ENCODE data around the gene ARSG. TPM values are rescaled to one million over a fixed set of nuclear protein-coding genes. Genes with fewer than 3 reads are reported as not detected.
A peak's percentile ranks its signal among the peaks of the same experiment; 100 is the strongest.

ARSG gene
- total and polyA plus RNA-seq, 2 of the 8 experiments (the other 6 are each of a cell fraction or from before 2014, with no cell fraction given) = 3.3 to 4.0 TPM

- no peaks in the 10 kb centered on the region for H3K79me1 ChIP-seq (ENCODE audit: low read depth, low read length)
- ChIA-PET CTCF (ENCODE audit: partially characterized antibody) (interaction anchor here (0.9 to 3.5 kb wide), 5 partner anchors 14 to 142 kb away, joined by 3 to 17 read pairs (median 11); no protein-coding TSS in a partner anchor), POLR2A (ENCODE audit: partially characterized antibody) (interaction anchor here (0.7 to 3.6 kb wide), 3 partner anchors 9 to 150 kb away, joined by 3 to 18 read pairs (median 5); no protein-coding TSS in a partner anchor)
- peaks cover 12 to 20% (median 17%) of the 10 kb centered on the region in 4 experiments; a peak in 6 of 7 replicates for H3K4me1 ChIP-seq (replicated peaks in 1 of 4; ENCODE audit: control insufficient read depth in 3 of 4, insufficient read depth in 4 of 4, low read length in 3 of 4)
- H2BK120ac ChIP-seq (replicated peaks; ENCODE audit: low read depth, low read length) = no peak overlapping the region
- no peaks in the 10 kb centered on the region for H3K79me2 ChIP-seq (ENCODE audit: control insufficient read depth in 1 of 2, insufficient read depth in 2 of 2, low read length in 2 of 2)
- H2BK15ac ChIP-seq (ENCODE audit: low read length) = no peak overlapping the region
- H2BK12ac ChIP-seq (ENCODE audit: low read depth, low read length) = no peak overlapping the region
- no peak overlapping the region for H4K91ac ChIP-seq (replicated peaks; ENCODE audit: insufficient read length, low read length)
- H3K23ac ChIP-seq (ENCODE audit: insufficient read length) = no peak overlapping the region
- H3K4ac ChIP-seq (replicated peaks; ENCODE audit: insufficient read length, low read depth, low read length) = no peak overlapping the region
- H2BK20ac ChIP-seq (ENCODE audit: low read length) = no peak overlapping the region
- H3K4me3 ChIP-seq (ENCODE audit: extremely low read depth in 1 of 4, insufficient read depth in 2 of 4, low read depth in 3 of 4, low read length in 4 of 4) = no peak overlapping the region
- no peak overlapping the region for H2BK5ac ChIP-seq (ENCODE audit: low read depth, low read length)
- no peak overlapping the region for H4K5ac ChIP-seq (ENCODE audit: insufficient read length, low read depth, low read length)
- H2AFZ ChIP-seq (ENCODE audit: low read length) = no peak overlapping the region
- WGBS, 2 experiments (ENCODE audit: extremely low coverage in 1 of 2, insufficient coverage in 1 of 2, insufficient read length in 1 of 2, insufficient replicate concordance in 2 of 2, low coverage in 1 of 2, low lambda C conversion rate in 2 of 2, missing lambda C conversion rate in 1 of 2) = 65% methylated on average over 7 of the region's 7 CpGs; no CpG with 5 or more reads in 1 of the 2 experiments
- peak overlapping the region; percentile 68 to 83; a peak in 3 of 4 replicates for H3K4me2 ChIP-seq (ENCODE audit: insufficient read depth in 1 of 2, low read depth in 2 of 2, low read length in 2 of 2)
- peaks cover 8 to 25% (median 24%) of the 10 kb centered on the region in 4 experiments for H3K27me3 ChIP-seq (replicated peaks in 1 of 4; ENCODE audit: control insufficient read depth in 3 of 4, extremely low read depth in 1 of 4, insufficient read depth in 3 of 4, low read length in 3 of 4)
- DNase-seq (ENCODE audit: low read depth in 1 of 2, low spot score in 2 of 2) = no peak
- H4K8ac ChIP-seq (ENCODE audit: extremely low read depth, insufficient read depth, low read length) = no peak overlapping the region
- TF ChIP-seq TAF7 (optimal IDR thresholded peaks at IDR 0.05; ENCODE audit: borderline replicate concordance, low read depth, low read length) (no peak), POLR2A (IDR thresholded peaks at IDR 0.05; ENCODE audit: control extremely low read depth in 1 of 2, low read depth in 2 of 2, low read length in 2 of 2) (no peak), NRF1 (IDR thresholded peaks at IDR 0.05; ENCODE audit: low read depth, low read length) (no peak), RXRA (IDR thresholded peaks at IDR 0.05; ENCODE audit: insufficient read depth, low read depth, low read length) (no peak), USF2 (IDR thresholded peaks at IDR 0.05; ENCODE audit: low read length) (no peak), SP4 (IDR thresholded peaks at IDR 0.05; ENCODE audit: low read length) (no peak), TEAD4 (IDR thresholded peaks at IDR 0.05; ENCODE audit: low read depth, low read length) (no peak), KDM4A (IDR thresholded peaks at IDR 0.05; ENCODE audit: low read depth, low read length, severe bottlenecking) (no peak), TAF1 (IDR thresholded peaks at IDR 0.05; ENCODE audit: low read depth, low read length) (no peak)
- H3K18ac ChIP-seq (ENCODE audit: extremely low read depth, low read length) = no peak overlapping the region
- H3K9ac ChIP-seq (replicated peaks in 1 of 4; ENCODE audit: extremely low read depth in 1 of 4, low read depth in 3 of 4, low read length in 3 of 4) = no peak overlapping the region
- H3K23me2 ChIP-seq (ENCODE audit: low read depth, low read length) = peaks cover 22% of the 10 kb centered on the region
- peaks cover 0 to 3% of the 10 kb centered on the region in 2 experiments for H4K20me1 ChIP-seq (replicated peaks in 1 of 2; ENCODE audit: control insufficient read depth in 1 of 2, insufficient read depth in 2 of 2, low read length in 2 of 2)
- no peak overlapping the region for H3K56ac ChIP-seq (replicated peaks; ENCODE audit: insufficient read length, low read depth, low read length)
- H3K14ac ChIP-seq (ENCODE audit: insufficient read length) = no peak overlapping the region
- no peak for FAIRE-seq
- H3K9me3 ChIP-seq (ENCODE audit: insufficient read depth in 2 of 2, low read depth in 1 of 2, low read length in 1 of 2) = no peaks in the 10 kb centered on the region
- H3K27ac ChIP-seq (ENCODE audit: low read depth, low read length) = no peak overlapping the region
- no peaks in the 10 kb centered on the region for H3K36me3 ChIP-seq (ENCODE audit: control insufficient read depth in 2 of 4, insufficient read depth in 4 of 4, low read length in 3 of 4)
- no peak overlapping the region for H2AK5ac ChIP-seq (ENCODE audit: low read depth, low read length)
Measured at GRCh38 chr17:68289473-68289872, 1.8 kb upstream of the ARSG start.

All from H1 (cell line).